Skin epidermis (tissue), 12 donors: ENCODE measurements around the gene SCYGR4.
"Not testable (repeated sequence)": the region's sequence is repeated elsewhere in the genome, so short reads cannot be mapped to it uniquely, and the experiment has no call there.

Experiments used
- H3K27ac ChIP-seq, 21 experiments: fragments of 200-600 bp; sonication (generic) in 11 of 21; one replicate each; pipeline ENCODE4 v1.5.0; 2020; ENCODE audit warnings: mild to moderate bottlenecking in 3 of 21, inconsistent platforms in 2 of 21, moderate library complexity in 2 of 21
- H3K4me3 ChIP-seq, 7 experiments: fragments of 200-600 bp; sonication (generic) in 2 of 7; one replicate each; pipeline ENCODE4 v1.5.0; 2020; ENCODE audit warnings: inconsistent platforms in 2 of 7, mild to moderate bottlenecking in 2 of 7, moderate library complexity in 1 of 7

The SCYGR4 gene

GRCh38 chr2:227617316-227618230 lies at the start of gene SCYGR4:
TSS of gene SCYGR4 (plus strand) at chr2:227617498. CDS start at chr2:227617498, 0 bp downstream.
- H3K27ac ChIP-seq, result peak within 1 kb of the TSS in 1 of 21 experiments; percentile 17
- no peak within 1 kb of the TSS for H3K4me3 ChIP-seq

- no peak overlapping the region for H3K27ac ChIP-seq
- no peak overlapping the region for H3K4me3 ChIP-seq
Observed at GRCh38 chr2:227568852-227569169, 48.5 kb upstream of the SCYGR4 start.

- Histone ChIP-seq H3K4me3 (no peak overlapping the region), H3K27ac (no peak overlapping the region)
Observed at GRCh38 chr2:227570615-227571014, 46.7 kb upstream of the SCYGR4 start.

GRCh38 chr2:227576110-227576509 lies 41.2 kb upstream of the SCYGR4 start:
- no peak overlapping the region for H3K27ac ChIP-seq
- H3K4me3 ChIP-seq, result no peak overlapping the region

- Histone ChIP-seq H3K4me3 (no peak overlapping the region), H3K27ac (no peak overlapping the region)
Observed at GRCh38 chr2:227576812-227577211, 40.5 kb upstream of the SCYGR4 start.

GRCh38 chr2:227577555-227577954 lies 39.7 kb upstream of the SCYGR4 start:
- H3K4me3 ChIP-seq, result no peak overlapping the region
- no peak overlapping the region for H3K27ac ChIP-seq

- no peak overlapping the region for H3K27ac ChIP-seq
Observed at GRCh38 chr2:227578642-227579041, 38.7 kb upstream of the SCYGR4 start.

GRCh38 chr2:227579791-227580190 lies 37.5 kb upstream of the SCYGR4 start:
- no peak overlapping the region for H3K27ac ChIP-seq

More at GRCh38 chr2:227578642-227579041, 38.7 kb upstream of the SCYGR4 start:
- H3K4me3 ChIP-seq, result no peak overlapping the region

GRCh38 chr2:227582369-227582768 lies 34.9 kb upstream of the SCYGR4 start:
- no peak overlapping the region for H3K4me3 ChIP-seq
- H3K27ac ChIP-seq, result no peak overlapping the region

More at GRCh38 chr2:227579791-227580190, 37.5 kb upstream of the SCYGR4 start:
- no peak overlapping the region for H3K4me3 ChIP-seq

GRCh38 chr2:227592694-227593387 lies 24.5 kb upstream of the SCYGR4 start:
- no peak overlapping the region for H3K27ac ChIP-seq
- no peak overlapping the region for H3K4me3 ChIP-seq

- Histone ChIP-seq H3K4me3 (no peak overlapping the region), H3K27ac (no peak overlapping the region)
Observed at GRCh38 chr2:227595797-227596196, 21.5 kb upstream of the SCYGR4 start.

- Histone ChIP-seq H3K27ac (no peak overlapping the region), H3K4me3 (no peak overlapping the region)
Observed at GRCh38 chr2:227597036-227597435, 20.3 kb upstream of the SCYGR4 start.

GRCh38 chr2:227597998-227598397 lies 19.3 kb upstream of the SCYGR4 start:
- H3K27ac ChIP-seq, result no peak overlapping the region
- no peak overlapping the region for H3K4me3 ChIP-seq

GRCh38 chr2:227598835-227599503 lies 18.3 kb upstream of the SCYGR4 start, which contains the start of gene SCYGR2:
TSS of gene SCYGR2 (plus strand) at chr2:227598893. CDS start at chr2:227598893, 0 bp downstream.
- not testable (repeated sequence) for H3K4me3 ChIP-seq, H3K27ac ChIP-seq

- no peak overlapping the region for H3K27ac ChIP-seq
- H3K4me3 ChIP-seq, result no peak overlapping the region
Observed at GRCh38 chr2:227602358-227602757, 14.9 kb upstream of the SCYGR4 start.

- H3K4me3 ChIP-seq, result no peak overlapping the region
- no peak overlapping the region for H3K27ac ChIP-seq
Observed at GRCh38 chr2:227606476-227606875, 10.8 kb upstream of the SCYGR4 start.

- Histone ChIP-seq H3K4me3 (no peak overlapping the region), H3K27ac (no peak overlapping the region)
Observed at GRCh38 chr2:227607941-227608340, 9.4 kb upstream of the SCYGR4 start.

- Histone ChIP-seq H3K27ac (no peak overlapping the region), H3K4me3 (no peak overlapping the region)
Observed at GRCh38 chr2:227608561-227609338, 8.5 kb upstream of the SCYGR4 start.

GRCh38 chr2:227610123-227610522 lies 7.2 kb upstream of the SCYGR4 start:
- Histone ChIP-seq H3K4me3 (no peak overlapping the region), H3K27ac (no peak overlapping the region)
